Cardiac fibroblast (primary cell): ENCODE data around the gene CAPN11.
A peak's percentile ranks its signal among the peaks of the same experiment; 100 is the strongest.

Source experiments
- DNase-seq, 2 donors: peaks; one replicate each; pipeline versions ENCODE4 v3.0.0 to v3.0.0-alpha.2; 2010; ENCODE audit warnings: low read depth in 2 of 2
- H3K4me3 ChIP-seq, 2 donors: replicated peaks in 1 of 2; 1 replicate in 1 of 2; 2 replicates in 1 of 2; pipeline ENCODE4 v1.5.1; 2011; ENCODE audit warnings: low read depth in 2 of 2, low read length in 2 of 2, mild to moderate bottlenecking in 2 of 2, moderate library complexity in 1 of 2
- TF ChIP-seq, protein P1 (sequence below): IDR thresholded peaks from one replicate; pipeline ENCODE4 v1.5.1; 2011; ENCODE audit warnings: low read depth, mild to moderate bottlenecking, low read length, inconsistent platforms

CAPN11 gene

DNA sequence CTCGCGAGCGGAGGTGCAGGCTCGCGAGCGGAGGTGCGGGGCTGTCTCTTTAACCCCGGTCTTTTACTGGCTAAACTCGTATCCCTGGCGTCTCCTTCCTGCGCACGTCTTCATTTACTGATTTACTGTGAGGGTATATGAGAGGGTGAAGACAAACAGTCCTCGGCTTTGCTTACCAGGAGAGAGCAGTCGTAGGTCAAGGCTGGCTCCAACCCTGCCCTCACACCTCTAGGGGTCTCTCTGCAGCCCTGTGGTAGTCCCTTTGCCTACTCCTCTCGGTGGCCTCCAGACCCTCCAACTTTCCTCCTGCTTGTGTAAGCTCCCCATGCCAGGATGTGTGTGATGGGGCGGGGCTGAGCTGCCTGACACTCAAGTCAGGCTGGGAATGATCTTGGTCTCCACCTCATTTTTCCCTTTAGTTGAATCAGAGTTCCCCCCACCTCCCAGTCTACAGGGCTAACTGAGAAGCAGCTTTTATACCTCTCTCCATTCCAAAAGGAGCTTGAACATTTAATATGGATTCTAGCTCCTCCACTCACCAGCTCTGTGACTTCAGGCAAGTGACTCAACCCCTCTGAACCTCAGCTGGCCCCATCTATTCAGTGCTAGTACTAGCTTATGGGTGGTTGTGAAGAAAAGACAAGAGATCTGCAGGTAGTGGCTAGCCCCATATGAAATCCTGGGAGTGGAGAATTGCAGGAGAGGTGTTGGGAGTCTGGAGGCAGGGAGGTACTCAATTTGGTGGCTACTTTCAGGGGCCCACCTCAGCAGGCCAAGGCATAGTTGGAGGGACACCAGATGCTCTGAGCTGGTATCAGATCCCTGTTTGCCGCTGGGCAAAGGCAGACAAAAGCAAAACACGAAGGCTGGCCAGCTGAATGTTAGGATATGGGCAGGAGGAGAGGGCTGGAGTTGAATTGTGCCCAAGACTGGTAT is 65.7 kb downstream of the CAPN11 start:
- peak in 1 of 2 donors; percentile 28 for DNase-seq
- H3K4me3 ChIP-seq = peak overlapping the region; percentile 50 to 60
- TF ChIP-seq, protein P1, sequence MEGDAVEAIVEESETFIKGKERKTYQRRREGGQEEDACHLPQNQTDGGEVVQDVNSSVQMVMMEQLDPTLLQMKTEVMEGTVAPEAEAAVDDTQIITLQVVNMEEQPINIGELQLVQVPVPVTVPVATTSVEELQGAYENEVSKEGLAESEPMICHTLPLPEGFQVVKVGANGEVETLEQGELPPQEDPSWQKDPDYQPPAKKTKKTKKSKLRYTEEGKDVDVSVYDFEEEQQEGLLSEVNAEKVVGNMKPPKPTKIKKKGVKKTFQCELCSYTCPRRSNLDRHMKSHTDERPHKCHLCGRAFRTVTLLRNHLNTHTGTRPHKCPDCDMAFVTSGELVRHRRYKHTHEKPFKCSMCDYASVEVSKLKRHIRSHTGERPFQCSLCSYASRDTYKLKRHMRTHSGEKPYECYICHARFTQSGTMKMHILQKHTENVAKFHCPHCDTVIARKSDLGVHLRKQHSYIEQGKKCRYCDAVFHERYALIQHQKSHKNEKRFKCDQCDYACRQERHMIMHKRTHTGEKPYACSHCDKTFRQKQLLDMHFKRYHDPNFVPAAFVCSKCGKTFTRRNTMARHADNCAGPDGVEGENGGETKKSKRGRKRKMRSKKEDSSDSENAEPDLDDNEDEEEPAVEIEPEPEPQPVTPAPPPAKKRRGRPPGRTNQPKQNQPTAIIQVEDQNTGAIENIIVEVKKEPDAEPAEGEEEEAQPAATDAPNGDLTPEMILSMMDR = no peak

DNA sequence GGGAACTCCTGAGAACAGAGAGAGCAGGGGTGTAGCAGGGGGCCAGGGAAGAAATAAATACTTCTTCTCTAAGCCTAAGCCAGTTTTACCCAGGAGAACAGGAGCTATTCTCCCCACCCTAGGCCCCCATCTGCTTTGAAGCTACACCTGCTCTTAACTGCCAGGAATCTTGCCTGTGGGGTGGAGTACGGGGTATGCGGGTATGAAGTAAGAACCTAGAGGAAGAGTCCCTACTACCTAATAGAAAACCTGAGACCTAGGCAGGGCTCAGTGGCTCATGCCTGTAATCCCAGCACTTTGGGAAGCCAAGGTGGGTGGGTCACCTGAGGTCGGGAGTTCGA is 66.3 kb downstream of the CAPN11 start:
- TF ChIP-seq, protein P1 = no peak
- no peak overlapping the region for H3K4me3 ChIP-seq

DNA sequence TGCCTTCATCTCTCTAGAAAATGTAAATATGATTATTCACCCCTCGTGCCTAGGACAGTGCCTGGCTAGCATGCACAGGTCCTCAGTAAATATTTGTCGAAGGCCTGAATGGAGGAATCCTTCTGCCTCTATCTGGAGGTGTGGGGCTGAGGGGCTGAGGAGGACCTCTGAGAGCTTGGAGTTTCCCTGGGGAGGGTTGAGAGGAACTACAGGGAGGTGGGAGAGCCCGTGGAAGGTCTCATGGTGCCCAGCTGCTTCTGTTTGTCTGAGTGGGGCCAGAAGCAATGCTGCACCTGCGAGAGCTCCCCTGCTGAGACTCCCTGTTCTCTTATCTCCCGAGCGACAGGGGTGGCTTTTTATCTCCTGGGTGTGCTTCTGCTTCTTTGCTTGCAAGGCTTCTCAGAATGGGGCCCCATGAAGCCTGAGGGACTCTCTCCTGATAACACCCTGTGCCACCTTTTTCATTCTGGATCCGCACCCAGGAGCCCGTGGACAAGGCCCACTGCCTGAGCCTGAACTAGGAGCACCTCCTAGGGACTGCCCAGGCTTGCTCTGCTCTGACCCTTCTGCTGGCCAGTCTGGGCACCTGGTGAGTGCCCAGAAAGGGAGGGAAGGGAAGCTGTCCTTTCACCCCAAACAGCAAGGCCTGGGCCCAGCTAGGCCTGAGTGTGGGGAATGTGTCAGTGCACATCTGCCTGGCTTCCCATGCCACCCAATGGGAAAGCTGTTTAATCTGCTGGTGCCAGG is 67.1 kb downstream of the CAPN11 start:
- no peak overlapping the region for H3K4me3 ChIP-seq
- TF ChIP-seq, protein P1 = no peak
- DNase-seq = no peak

More for the DNA sequence above, 66.3 kb downstream of the CAPN11 start:
- DNase-seq = no peak

DNA sequence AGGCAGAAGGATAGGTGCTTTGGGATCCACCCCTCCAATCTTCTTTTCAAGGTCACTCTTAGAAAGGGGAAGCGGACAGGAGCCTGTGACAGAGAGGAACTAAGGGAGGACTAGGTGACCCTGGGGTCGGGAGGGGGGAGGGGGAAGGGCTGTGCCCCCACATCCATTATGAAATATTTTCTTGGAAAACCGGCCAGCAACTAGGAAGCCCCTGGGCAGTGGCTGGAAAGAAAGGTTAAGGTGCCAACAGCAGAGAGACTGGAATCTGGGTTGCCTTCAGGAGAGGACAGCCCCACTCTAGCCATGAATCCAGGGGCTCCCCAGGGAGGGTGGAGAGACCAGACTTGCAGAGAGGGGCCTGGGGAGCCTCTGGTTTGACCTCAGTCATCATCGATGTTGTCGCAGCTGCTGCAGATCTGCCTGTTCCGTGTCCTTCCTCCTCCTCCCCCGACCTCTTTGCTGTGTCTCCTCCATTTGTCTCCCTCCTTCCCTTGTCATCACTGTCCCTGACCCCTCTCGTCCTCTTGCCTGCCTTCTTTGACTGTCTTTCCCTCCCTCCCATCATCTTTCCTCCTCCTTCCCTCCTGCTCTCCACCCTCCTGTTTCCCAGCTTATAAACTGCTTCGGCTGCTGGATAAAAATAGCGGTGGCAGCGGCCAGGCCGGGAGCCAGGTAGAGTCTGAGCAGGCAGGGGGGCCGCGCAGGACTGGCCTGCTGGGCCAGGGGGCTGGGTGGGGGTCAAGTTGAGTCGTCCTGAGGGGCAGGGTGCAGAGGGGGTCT is 67.9 kb downstream of the CAPN11 start:
- no peak overlapping the region for H3K4me3 ChIP-seq
- no peak for DNase-seq
- TF ChIP-seq, protein P1 = no peak

DNA sequence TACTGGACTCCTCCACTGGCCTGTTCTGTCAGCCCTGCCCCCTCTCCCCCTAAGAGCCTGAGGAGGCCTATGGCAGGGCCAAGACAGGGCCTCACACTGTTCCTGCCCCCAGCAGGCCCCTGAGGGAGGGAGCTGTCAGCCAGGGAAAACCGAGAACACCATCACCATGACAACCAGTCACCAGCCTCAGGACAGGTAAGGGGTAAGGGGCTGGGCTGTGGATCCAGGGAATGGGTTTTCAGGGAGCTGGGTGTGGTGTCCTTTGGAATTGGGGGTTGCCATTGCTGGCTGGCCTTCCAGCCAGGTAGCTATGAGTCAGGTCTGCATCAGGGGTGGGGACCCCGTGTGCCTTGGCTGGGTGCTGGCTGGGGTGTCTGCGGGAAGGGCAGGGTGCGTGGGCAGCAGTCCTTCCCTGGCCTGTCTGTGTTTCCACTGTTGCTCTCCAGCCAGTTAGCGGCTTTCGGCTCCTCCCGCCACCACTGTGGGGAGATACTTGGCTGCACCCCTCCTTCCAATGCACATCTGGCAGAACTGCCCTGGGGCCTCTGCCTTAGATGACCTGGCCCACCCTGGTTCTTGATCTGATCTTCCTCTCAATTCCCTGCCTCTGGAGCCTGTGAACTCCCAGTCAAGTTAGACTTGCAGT is 68.7 kb downstream of the CAPN11 start:
- DNase-seq = no peak
- H3K4me3 ChIP-seq = no peak overlapping the region
- TF ChIP-seq, protein P1 = no peak

DNA sequence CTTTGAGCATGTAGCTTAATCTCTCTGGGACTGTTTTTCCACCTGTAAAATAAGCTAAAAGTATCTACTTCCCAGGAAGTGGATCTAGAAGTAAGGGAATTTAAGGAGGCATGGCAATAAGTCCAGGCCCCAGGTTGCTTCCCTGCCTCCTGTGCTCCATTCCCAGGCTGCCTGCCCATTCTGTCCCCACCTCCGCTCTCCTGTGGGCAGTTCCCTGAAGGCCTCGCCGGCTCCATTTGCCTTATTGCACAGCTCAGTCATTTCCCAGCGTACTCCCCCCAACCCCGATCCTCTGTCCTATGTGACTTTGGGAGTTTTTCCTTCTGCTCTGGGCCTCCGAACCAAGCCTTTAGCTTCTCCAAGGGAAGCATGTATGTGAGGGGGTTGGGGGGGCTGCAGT is 69.4 kb downstream of the CAPN11 start:
- H3K4me3 ChIP-seq = no peak overlapping the region
- no peak for DNase-seq
- TF ChIP-seq, protein P1 = no peak
